SJSA1 (cell line): ENCODE measurements around the gene JAK2. TPM values are rescaled to one million over a fixed set of nuclear protein-coding genes. Genes with fewer than 3 reads are reported as not detected.
"Not testable (repeated sequence)": the region's sequence is repeated elsewhere in the genome, so short reads cannot be mapped to it uniquely, and the experiment has no call there.

Experiments used
- DNase-seq, 2 experiments: peaks; one replicate each; pipeline ENCODE4 v3.0.0-alpha.2; 2015 to 2020; ENCODE audit warnings: low spot score in 2 of 2, low read depth in 1 of 2
- H3K27ac ChIP-seq: fragments of 250-450 bp; sonication (Bioruptor Pico); 2 replicates; pipeline ENCODE4 v1.5.1; 2020; ENCODE audit warnings: mild to moderate bottlenecking, moderate library complexity
- H3K27me3 ChIP-seq: fragments of 250-450 bp; sonication (Bioruptor Pico); replicated peaks from 2 replicates; pipeline ENCODE4 v1.5.1; 2020; ENCODE audit warnings: mild to moderate bottlenecking, moderate library complexity
- H3K36me3 ChIP-seq: fragments of 250-450 bp; sonication (Bioruptor Pico); 2 replicates; pipeline ENCODE4 v1.5.1; 2020; ENCODE audit warnings: mild to moderate bottlenecking
- H3K4me1 ChIP-seq: fragments of 250-450 bp; sonication (Bioruptor Pico); replicated peaks from 2 replicates; pipeline ENCODE4 v1.6.1; 2021; ENCODE audit warnings: mild to moderate bottlenecking
- H3K4me3 ChIP-seq: fragments of 250-450 bp; sonication (Bioruptor Pico); 2 replicates; pipeline ENCODE4 v1.5.1; 2020; ENCODE audit warnings: mild to moderate bottlenecking
- H3K9me3 ChIP-seq: fragments of 250-450 bp; sonication (Bioruptor Pico); replicated peaks from 2 replicates; pipeline ENCODE4 v1.5.1; 2020; ENCODE audit warnings: mild to moderate bottlenecking
- total RNA-seq: library from RNA; depleted of rRNA; stranded (reverse); fragments of >200 nt; shearing (Covaris generic); gene quantifications from 2 replicates; pipeline ENCODE4 v1.2.3, GENCODE V29; 2014

JAK2 gene
- total RNA-seq, 1 experiment from 2014 or later: 5.7 TPM

GRCh38 chr9:5106517-5106916 lies 121.4 kb downstream of the JAK2 start:
- H3K4me1 ChIP-seq, H3K4me3 ChIP-seq, DNase-seq, H3K27ac ChIP-seq, H3K9me3 ChIP-seq, H3K36me3 ChIP-seq, H3K27me3 ChIP-seq: not testable (repeated sequence)

GRCh38 chr9:5110867-5111681 lies 126.0 kb downstream of the JAK2 start:
- Histone ChIP-seq H3K9me3 (no peaks in the 10 kb centered on the region), H3K36me3 (no peaks in the 10 kb centered on the region), H3K27me3 (no peaks in the 10 kb centered on the region), H3K4me1 (no peaks in the 10 kb centered on the region), H3K4me3 (no peak overlapping the region), H3K27ac (no peak overlapping the region)
- DNase-seq: no peak

- Histone ChIP-seq H3K4me3 (no peak overlapping the region), H3K27ac (no peak overlapping the region), H3K9me3 (no peaks in the 10 kb centered on the region), H3K27me3 (no peaks in the 10 kb centered on the region), H3K36me3 (no peaks in the 10 kb centered on the region), H3K4me1 (no peaks in the 10 kb centered on the region)
- DNase-seq: no peak
Measured at GRCh38 chr9:5111696-5112095, 126.6 kb downstream of the JAK2 start.

- DNase-seq: no peak
- H3K4me1 ChIP-seq: no peaks in the 10 kb centered on the region
- H3K27me3 ChIP-seq: no peaks in the 10 kb centered on the region
Measured at GRCh38 chr9:5112109-5112592, 127.1 kb downstream of the JAK2 start.

GRCh38 chr9:5112646-5113045 lies 127.6 kb downstream of the JAK2 start:
- Histone ChIP-seq H3K9me3 (no peaks in the 10 kb centered on the region), H3K27me3 (no peaks in the 10 kb centered on the region), H3K4me1 (no peaks in the 10 kb centered on the region), H3K4me3 (no peak overlapping the region), H3K27ac (no peak overlapping the region), H3K36me3 (no peaks in the 10 kb centered on the region)
- DNase-seq: no peak

More at GRCh38 chr9:5112109-5112592, 127.1 kb downstream of the JAK2 start:
- H3K4me3 ChIP-seq: no peak overlapping the region
- no peaks in the 10 kb centered on the region for H3K9me3 ChIP-seq
- H3K27ac ChIP-seq: no peak overlapping the region
- H3K36me3 ChIP-seq: no peaks in the 10 kb centered on the region

GRCh38 chr9:5113523-5113922 lies 128.5 kb downstream of the JAK2 start:
- no peak overlapping the region for H3K4me3 ChIP-seq
- H3K27ac ChIP-seq: no peak overlapping the region
- H3K4me1 ChIP-seq: no peaks in the 10 kb centered on the region

GRCh38 chr9:5113994-5114748 lies 129.1 kb downstream of the JAK2 start:
- Histone ChIP-seq H3K9me3 (no peaks in the 10 kb centered on the region), H3K4me1 (no peaks in the 10 kb centered on the region)
- DNase-seq: no peak

More at GRCh38 chr9:5113523-5113922, 128.5 kb downstream of the JAK2 start:
- no peak for DNase-seq
- H3K27me3 ChIP-seq: no peaks in the 10 kb centered on the region
- no peaks in the 10 kb centered on the region for H3K36me3 ChIP-seq
- H3K9me3 ChIP-seq: no peaks in the 10 kb centered on the region

GRCh38 chr9:5122116-5122515 lies 137.0 kb downstream of the JAK2 start:
- Histone ChIP-seq H3K27ac (no peak overlapping the region), H3K36me3 (0 out of 2 replicates have a peak, but pooled peaks cover 3% of the 10 kb centered on the region), H3K4me1 (no peaks in the 10 kb centered on the region), H3K4me3 (no peak overlapping the region), H3K27me3 (no peaks in the 10 kb centered on the region), H3K9me3 (no peaks in the 10 kb centered on the region)
- DNase-seq: no peak

More at GRCh38 chr9:5113994-5114748, 129.1 kb downstream of the JAK2 start:
- no peak overlapping the region for H3K27ac ChIP-seq
- no peak overlapping the region for H3K4me3 ChIP-seq
- H3K27me3 ChIP-seq: no peaks in the 10 kb centered on the region
- no peaks in the 10 kb centered on the region for H3K36me3 ChIP-seq

GRCh38 chr9:5122516-5122915 lies 137.4 kb downstream of the JAK2 start:
- Histone ChIP-seq H3K36me3 (0 out of 2 replicates have a peak, but pooled peaks cover 3% of the 10 kb centered on the region), H3K27ac (no peak overlapping the region), H3K27me3 (no peaks in the 10 kb centered on the region), H3K4me1 (no peaks in the 10 kb centered on the region), H3K4me3 (no peak overlapping the region), H3K9me3 (no peaks in the 10 kb centered on the region)
- no peak for DNase-seq

- Histone ChIP-seq H3K9me3 (no peaks in the 10 kb centered on the region), H3K27ac (no peak overlapping the region), H3K4me3 (no peak overlapping the region), H3K4me1 (no peaks in the 10 kb centered on the region), H3K36me3 (no peaks in the 10 kb centered on the region), H3K27me3 (no peaks in the 10 kb centered on the region)
- no peak for DNase-seq
Measured at GRCh38 chr9:5140151-5140550, 155.1 kb downstream of the JAK2 start.

GRCh38 chr9:5144217-5144616 lies 159.1 kb downstream of the JAK2 start:
- Histone ChIP-seq H3K9me3 (no peaks in the 10 kb centered on the region), H3K36me3 (no peaks in the 10 kb centered on the region), H3K4me3 (no peak overlapping the region), H3K27ac (no peak overlapping the region), H3K27me3 (no peaks in the 10 kb centered on the region), H3K4me1 (no peaks in the 10 kb centered on the region)
- DNase-seq: no peak

GRCh38 chr9:5146241-5146640 lies 161.2 kb downstream of the JAK2 start:
- H3K36me3 ChIP-seq: no peaks in the 10 kb centered on the region
- DNase-seq: no peak
- no peaks in the 10 kb centered on the region for H3K27me3 ChIP-seq
- H3K4me1 ChIP-seq: no peaks in the 10 kb centered on the region
- H3K4me3 ChIP-seq: no peak overlapping the region
- no peaks in the 10 kb centered on the region for H3K9me3 ChIP-seq
- no peak overlapping the region for H3K27ac ChIP-seq
